HG03442 (cell line): Measurements from ENCODE around the gene LEMD2.
A peak's percentile ranks its signal among the peaks of the same experiment; 100 is the strongest.

Experiments
- ATAC-seq: cut with Tn5 transposase; IDR thresholded peaks from one replicate; pipeline ENCODE4 v1.9.1; 2021; ENCODE audit warnings: mild to moderate bottlenecking, moderate library complexity; ENCODE audit not compliant: unreplicated experiment

LEMD2 gene

GRCh38 chr6:33777398-33778388 lies 11.2 kb downstream of the LEMD2 start:
- ATAC-seq = no peak

DNA sequence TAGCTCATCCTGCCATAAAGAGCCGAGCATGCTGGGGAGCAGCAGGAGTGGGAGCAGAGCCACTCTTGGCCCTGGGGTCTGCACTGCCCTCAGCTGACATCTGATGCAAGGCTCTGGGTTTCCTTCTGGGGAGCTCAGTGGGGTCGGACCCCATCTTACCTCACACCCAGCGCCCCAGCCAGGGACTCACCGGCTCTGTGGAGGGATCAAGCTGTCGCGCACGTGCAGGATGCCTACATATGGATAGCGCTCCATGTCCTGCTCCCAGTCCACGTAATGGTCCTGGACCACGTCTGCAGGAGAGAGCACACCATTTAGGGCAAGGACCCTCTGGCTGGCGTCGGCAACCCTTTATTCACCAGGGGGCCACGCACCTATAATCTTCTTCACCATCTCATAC lies 12.2 kb downstream of the LEMD2 start:
- ATAC-seq = no peak

- no peak for ATAC-seq
Observed at GRCh38 chr6:33776186-33776585, 12.7 kb downstream of the LEMD2 start.

DNA sequence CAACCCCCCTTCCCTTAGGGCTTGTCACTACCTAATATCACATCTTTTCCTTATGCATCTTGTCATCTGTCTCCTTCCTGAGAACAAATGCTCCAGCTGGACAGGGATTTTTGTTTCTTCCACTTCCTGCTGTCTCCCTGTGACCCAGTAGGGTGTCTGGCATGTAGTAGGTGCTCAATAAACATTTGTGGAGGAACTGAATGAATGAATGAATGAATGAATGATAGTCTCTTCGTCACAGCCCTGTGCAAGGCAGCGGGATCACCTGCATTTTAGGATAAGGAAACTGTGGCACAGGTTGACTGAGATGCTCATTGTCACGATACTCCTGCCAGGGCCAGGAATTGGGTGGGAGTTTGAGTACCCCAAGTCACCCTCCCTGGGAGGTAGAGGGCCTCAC lies 14.2 kb downstream of the LEMD2 start:
- ATAC-seq = no peak

- ATAC-seq = no peak
Observed at GRCh38 chr6:33772902-33773472, 15.9 kb downstream of the LEMD2 start.

DNA sequence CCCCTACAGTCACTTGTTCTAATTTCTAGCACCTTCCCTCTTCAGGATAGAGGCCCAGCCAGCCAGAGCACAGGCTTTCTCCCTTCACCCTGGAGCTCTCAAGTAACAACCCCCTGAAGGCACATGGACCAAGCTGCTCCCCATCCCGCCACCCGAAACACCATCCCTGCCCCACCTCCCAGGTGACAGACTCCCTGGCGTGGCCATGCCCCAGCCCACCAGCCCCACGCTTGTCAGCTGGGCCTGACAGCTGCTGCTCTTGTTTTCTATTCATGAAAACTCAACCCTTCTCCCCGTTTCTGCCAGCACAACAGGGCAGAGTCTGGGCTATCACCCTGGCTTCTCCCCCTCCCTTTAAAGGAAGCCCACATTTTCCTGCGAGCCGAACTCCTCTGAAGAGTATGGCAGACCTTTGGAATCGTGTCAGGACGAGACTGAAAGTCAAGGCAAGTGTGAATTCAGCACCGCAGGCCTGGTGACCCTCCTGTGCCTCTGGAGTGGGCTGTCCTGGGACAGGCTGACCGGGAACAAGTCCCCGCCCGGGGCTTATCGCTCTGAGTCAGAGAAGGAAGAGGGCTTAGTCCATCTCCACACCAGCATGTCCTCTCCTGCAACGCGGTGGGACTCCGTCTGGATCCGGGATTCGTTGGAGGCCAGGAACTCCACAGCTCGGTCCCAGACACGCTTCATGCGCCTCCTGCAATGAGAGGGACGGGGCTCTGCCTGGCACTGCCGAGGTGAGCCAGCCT lies 16.7 kb downstream of the LEMD2 start:
- ATAC-seq = no peak

DNA sequence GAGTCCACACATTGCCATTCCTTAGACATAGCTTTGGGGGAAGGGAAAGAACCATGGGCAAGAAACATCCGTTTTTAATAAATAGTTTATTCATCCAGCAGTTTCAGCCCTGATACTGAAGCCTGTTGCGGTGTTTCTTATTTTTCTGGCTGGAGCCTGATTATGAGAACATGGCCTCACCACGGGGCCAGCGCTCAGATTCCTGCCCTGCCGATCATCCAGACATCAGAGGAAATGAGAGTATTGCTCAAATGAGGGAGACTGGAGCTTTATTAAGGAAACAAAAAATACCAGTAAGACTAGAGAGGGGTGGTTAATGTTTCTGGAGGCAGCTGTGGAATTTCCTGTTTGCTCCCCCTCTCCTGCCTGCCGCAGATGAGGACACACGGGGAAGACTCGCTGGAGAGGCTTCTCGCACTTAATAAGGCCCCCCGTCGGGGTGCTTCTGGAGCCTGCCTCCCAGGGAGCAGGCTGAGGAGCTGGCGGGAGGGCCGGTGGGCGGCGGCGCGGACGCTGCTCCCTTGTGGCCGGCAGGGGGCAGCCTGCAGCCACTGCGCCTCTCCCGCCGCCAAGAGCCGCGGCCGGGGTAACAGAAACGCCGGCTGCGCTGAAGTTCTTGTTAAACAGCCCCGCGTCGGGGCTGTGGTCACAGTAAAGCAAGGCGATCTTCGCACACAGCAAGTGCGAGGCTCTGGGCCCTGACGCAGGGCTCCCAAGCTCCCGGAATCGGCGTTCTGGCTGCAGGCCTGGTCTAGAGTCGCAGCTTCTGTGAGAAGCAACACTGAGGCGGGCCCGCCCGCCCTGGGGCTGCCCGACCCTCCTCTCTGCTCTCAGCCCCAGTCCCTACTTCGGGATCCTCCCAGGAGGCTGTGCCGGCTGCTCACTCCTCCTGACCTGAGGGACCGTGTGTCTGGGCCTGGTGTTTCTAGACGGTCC lies 17.5 kb downstream of the LEMD2 start:
- peak; percentile 42 for ATAC-seq

DNA sequence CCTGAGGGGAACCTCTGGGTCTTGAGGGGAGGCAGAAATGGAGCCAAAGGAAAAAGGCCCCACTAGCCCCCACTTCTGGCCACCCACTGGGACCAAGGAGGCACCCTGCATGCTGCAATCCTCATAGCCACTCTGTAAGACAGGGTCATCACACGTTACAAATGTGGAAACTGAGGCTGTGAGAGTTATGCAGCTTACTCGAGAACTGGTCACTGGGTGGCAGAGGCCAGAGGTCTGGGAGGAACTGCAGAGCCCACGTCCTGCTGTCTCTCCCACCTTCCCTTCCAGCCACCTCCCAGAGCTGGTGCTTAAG lies 18.1 kb downstream of the LEMD2 start:
- ATAC-seq = no peak

DNA sequence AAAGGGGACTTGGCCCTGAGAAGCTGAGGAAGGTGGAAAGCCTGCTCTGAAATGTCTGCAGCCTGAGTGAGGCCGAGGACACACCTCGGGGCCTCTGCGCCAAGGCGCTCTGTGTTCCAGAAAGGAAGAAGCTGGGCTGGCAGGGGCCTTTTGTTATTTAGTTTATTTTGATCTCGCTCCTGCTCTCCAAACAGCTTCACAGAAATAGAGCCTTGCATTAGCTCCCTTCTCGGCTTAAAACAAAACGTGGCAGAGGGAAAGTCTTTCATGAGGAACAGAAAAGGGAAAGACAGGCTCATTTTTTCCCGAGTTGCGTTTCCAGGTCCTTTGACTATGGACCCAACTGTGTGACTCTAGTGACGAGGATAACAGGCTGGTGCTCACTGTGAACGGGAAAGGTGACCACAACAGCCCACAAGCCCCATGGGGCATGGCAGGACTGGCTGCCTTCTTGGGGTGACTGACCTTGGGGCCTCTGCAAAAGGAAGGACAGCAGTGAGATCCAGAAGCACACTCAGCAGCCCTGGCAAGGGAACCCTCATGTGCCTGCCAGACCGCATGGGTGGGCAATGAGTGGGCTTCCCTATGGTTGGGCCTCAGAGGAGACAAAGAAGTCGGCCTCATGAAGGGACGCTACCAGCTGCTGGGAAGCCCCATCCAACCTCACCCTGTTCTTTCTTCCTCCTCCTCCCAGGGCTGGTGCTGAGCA lies 18.7 kb downstream of the LEMD2 start:
- ATAC-seq = no peak

DNA sequence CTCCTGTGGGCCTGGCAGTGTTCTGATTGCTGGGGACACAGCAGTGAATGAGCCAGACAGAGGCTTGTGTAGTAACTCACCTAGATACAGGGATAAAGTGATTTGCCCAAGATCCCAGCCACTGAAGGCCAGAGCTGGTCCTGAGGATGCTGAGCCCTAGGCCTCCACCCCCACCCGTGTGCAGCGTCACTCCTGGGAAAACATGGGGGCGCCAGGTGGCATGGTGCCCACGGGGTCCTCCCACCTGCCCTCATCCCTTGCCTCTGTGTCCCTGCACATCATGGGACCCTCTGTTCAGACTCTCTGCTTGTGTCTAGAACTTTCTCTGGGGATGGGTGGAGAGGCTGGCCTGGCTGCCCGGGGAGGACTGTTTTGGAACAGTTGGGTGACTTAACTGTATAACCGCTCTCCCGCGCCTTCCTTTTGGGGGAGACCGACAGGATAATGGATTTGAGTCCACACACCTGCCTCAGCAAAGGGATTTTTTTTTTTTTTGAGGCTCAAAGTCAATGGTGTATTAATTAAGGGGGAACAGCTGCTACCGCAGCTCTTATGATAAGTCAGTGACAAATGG lies 19.6 kb downstream of the LEMD2 start:
- no peak for ATAC-seq

- ATAC-seq = no peak
Observed at GRCh38 chr6:33768644-33769120, 20.2 kb downstream of the LEMD2 start.

GRCh38 chr6:33766921-33767907 lies 21.7 kb downstream of the LEMD2 start:
- no peak for ATAC-seq

- no peak for ATAC-seq
Observed at GRCh38 chr6:33765368-33765767, 23.6 kb downstream of the LEMD2 start.

DNA sequence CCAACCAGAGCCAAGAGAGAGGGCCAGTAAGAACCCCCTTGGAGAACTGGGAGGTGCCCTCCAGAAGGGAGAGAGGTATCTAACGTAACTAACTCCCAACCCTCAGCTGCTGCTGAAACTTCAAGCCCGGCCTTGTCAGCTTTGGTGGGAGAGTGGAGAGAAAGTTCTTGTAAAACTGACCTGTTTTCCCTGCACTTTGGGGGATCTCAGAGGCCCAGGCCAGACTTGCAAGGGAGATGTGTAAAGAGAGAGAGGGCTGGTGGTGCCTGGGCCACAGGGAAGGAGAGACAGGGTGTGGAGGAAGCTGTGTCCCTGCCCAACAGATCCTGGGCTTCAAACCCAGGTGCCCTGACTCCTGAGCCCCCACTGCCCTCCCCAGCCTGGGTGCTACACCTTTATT lies 24.9 kb downstream of the LEMD2 start:
- no peak for ATAC-seq

DNA sequence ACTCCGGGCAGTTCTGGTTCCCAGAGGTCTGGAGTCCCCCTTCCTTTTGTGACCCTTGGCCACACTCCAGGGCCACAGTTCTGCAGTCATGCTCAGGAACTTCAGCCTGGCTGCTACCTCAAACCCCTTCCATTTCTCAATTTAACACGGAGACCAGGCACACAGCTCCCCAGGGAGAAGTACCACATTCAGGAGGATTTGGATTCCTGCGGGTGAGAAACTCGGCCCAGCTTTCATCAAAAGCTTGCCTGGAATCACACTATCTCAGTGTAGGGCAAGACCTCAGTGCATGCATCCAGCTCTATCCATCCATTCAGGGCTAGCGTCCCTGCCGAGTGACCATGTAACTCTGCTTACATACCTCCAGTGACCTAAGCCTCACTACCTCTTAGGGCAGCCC lies 25.4 kb downstream of the LEMD2 start:
- no peak for ATAC-seq

GRCh38 chr6:33762713-33763112 lies 26.2 kb downstream of the LEMD2 start:
- ATAC-seq = no peak

- no peak for ATAC-seq
Observed at GRCh38 chr6:33761922-33762629, 26.9 kb downstream of the LEMD2 start.

DNA sequence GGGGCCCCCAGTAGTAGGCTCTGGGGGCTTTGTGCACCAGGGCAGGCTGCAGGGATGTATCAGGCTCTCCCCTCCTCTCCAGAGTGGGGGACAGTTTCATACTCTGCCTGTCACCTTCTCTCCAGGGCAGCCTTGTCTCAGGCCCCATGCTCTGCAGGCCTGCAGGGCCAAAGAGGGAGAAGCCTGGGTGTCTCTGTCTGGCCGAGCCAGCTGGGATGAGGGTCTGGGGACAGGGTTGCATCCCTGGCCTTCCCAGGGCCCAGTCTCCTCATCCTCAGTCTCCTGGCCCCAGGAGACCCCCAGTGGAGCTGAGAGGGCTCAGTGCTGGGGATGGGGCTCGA lies 27.4 kb downstream of the LEMD2 start:
- no peak for ATAC-seq
